GM10847 (cell line): ENCODE measurements around the gene MDM4.

Experiments used
- POLR2A ChIP-seq: IDR thresholded peaks from 2 replicates; pipeline ENCODE4 v1.6.1; 2011; ENCODE audit not compliant: insufficient read length; ENCODE audit errors: extremely low read depth

MDM4 gene, protein sequence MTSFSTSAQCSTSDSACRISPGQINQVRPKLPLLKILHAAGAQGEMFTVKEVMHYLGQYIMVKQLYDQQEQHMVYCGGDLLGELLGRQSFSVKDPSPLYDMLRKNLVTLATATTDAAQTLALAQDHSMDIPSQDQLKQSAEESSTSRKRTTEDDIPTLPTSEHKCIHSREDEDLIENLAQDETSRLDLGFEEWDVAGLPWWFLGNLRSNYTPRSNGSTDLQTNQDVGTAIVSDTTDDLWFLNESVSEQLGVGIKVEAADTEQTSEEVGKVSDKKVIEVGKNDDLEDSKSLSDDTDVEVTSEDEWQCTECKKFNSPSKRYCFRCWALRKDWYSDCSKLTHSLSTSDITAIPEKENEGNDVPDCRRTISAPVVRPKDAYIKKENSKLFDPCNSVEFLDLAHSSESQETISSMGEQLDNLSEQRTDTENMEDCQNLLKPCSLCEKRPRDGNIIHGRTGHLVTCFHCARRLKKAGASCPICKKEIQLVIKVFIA

DNA sequence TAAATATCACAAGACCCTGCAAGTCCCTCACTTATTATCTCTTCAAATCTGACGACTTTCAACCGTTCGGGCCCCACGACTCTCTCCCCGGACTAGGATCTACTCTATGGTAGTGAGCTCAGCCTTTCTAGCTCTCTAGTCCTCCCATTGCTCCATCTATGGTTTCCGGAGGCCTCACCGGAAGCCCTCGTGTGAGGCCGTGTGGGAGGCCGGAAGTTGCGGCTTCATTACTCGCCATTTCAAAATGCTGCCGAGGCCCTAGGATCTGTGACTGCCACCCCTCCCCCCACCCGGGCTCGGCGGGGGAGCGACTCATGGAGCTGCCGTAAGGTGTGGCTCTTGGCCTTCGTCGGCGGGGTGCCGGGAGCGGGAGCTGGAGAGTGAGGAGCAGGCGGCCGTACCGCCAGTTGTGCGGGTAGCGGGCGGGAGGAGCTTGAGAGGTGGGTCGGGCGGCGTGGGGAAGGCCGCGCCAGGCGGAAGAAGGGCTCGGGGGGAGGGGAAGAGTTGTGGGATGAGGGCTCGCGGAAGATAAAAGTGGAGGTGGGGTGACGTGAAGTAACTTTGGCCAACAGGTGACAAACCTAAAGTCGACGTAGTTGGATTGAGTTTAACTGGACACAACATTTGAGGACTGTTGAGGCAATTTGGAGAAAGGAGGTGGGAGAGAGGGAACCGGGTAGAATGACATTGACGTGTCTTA lies at the start of gene MDM4:
Gene MDM4, plus strand, starts transcription at position 227 of the 700 bp plus-strand sequence. CDS start 9,113 bp downstream, outside the sequence.
- no peak for TF ChIP-seq POLR2A

- no peak for TF ChIP-seq POLR2A
These were observed 49.5 kb upstream of the MDM4 start for GRCh38 chr1:204466416-204467405.

- TF ChIP-seq POLR2A = no peak
These were observed 48.0 kb upstream of the MDM4 start for GRCh38 chr1:204468206-204468605.

DNA sequence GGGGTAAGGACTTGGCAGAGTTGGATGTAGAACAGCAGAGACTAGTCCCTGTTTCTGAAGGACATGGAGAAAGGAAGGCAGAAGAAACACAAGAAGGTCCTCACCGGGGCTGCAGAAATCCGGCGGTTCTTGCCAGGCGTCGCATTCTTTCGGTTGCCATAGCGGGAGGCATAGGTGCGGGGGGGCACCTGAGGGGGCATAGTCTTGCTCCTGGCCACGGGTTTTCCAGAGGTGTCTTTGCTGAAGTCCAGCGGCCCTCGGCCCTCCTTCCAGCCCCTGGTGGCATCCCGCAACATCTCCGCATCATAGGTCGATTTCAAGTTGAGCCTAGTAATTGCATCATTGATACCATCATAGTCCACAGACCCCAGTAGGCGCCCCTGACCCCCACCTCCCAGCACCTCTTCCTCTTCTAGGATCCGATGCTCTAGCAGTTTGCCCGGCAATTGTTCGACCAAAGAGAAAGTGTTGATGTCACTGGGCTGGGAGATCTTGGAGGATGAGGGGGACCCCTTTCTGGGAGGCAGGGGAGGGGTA lies 47.4 kb upstream of the MDM4 start:
- no peak for TF ChIP-seq POLR2A

DNA sequence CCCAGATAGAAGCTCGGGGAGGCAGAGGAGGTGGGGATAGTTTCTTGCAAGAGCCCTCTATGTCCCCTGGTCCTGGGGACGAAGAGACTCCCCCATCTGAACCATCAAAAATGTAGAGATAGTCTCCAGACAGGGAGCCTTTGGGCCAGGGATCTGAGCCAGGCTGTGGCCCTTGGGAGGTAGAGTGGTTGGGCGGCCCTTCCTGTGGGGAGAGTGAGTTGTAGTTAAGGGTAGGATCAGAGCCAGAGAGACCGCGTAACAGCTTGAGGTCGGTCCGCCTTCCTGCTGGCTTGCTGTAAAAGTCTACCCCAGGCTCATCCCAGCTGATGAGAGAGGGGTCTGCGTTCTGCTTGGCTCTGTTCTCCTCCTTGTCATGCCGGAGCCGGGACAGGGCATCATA lies 46.9 kb upstream of the MDM4 start:
- no peak for TF ChIP-seq POLR2A

DNA sequence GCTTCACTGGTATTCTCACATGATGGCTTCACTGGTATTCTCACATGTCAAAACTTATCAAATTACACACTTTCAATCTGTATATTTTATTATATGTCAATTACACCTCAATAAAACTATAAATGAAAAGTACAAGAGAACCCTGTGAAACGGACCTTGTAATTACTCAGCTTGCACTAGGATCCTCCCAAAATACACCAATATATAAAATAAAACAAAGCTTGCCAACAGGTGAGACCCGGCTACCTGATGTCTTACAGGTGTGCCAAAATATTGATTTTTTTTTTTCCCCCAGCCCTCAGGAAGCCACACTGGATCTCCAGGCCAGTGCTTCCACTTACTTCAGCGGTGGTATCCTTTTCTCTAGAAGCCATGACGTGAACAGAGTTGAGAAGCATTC lies 44.5 kb upstream of the MDM4 start:
- no peak for TF ChIP-seq POLR2A

GRCh38 chr1:204472660-204473059 lies 43.5 kb upstream of the MDM4 start:
- no peak for TF ChIP-seq POLR2A

- no peak for TF ChIP-seq POLR2A
These were observed 42.7 kb upstream of the MDM4 start for GRCh38 chr1:204473400-204473965.

- TF ChIP-seq POLR2A = no peak
These were observed 40.4 kb upstream of the MDM4 start for GRCh38 chr1:204475656-204476432.

- TF ChIP-seq POLR2A = no peak
These were observed 39.6 kb upstream of the MDM4 start for GRCh38 chr1:204476563-204476962.

GRCh38 chr1:204477036-204477740 lies 39.0 kb upstream of the MDM4 start:
- TF ChIP-seq POLR2A = no peak

- no peak for TF ChIP-seq POLR2A
These were observed 37.9 kb upstream of the MDM4 start for GRCh38 chr1:204478172-204478899.
